ENCODE results near the gene POC1A. TPM values are rescaled to one million over a fixed set of nuclear protein-coding genes. Genes with fewer than 3 reads are reported as not detected.

POC1A gene
- total and polyA plus RNA-seq, 9 of the 15 experiments (the other 6 are each of a cell fraction or from before 2014, with no cell fraction given): 7.2 to 17.5 (median 12.1) TPM

DNA sequence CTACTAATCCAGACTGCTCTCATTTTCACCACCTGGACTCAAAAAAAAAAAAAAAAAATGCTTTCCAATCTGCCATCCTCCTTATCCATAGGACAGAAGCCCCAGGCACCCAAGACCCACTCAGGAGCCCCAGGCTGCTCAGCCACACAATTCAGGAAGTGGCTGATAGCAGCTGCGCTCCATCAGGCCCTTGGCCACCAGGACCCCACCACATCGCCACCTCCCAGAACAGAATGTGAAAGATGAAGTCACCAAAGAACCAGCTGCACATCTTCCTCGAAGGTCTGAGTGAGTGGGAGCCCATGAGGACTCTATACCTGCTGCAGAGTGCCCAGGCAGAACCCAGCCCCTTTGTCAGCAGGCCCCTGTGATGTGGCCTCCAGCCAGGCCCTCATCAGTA, 19.5 kb downstream of the POC1A start:
- Histone ChIP-seq H3K9me3 (replicated peaks; ENCODE audit: control insufficient read depth, insufficient read depth, low read depth, low read length) (no peaks in the 10 kb centered on the region), H3K27ac (ENCODE audit: extremely low read depth, low read depth, low read length) (no peak overlapping the region), H3K79me2 (ENCODE audit: control insufficient read depth, insufficient read depth, low read length) (no peaks in the 10 kb centered on the region), H4K20me1 (replicated peaks; ENCODE audit: control insufficient read depth, insufficient read depth, low read length) (no peaks in the 10 kb centered on the region), H3K4me2 (ENCODE audit: insufficient read depth, low read length) (no peak overlapping the region), H3K9me1 (ENCODE audit: control insufficient read depth, insufficient read depth, low read length) (no peaks in the 10 kb centered on the region), H3K4me3 (no peak overlapping the region), H3K4me1 (replicated peaks in 1 of 2; ENCODE audit: control insufficient read depth in 2 of 2, insufficient read depth in 2 of 2, low read length in 2 of 2) (no peaks in the 10 kb centered on the region; a peak in 2 of 5 replicates), H3K27me3 (ENCODE audit: control insufficient read depth in 2 of 2, insufficient read depth in 2 of 2, low read length in 2 of 2) (no peaks in the 10 kb centered on the region), H3K36me3 (ENCODE audit: control insufficient read depth, insufficient read depth, low read length) (peaks cover 39% of the 10 kb centered on the region; the same call in 1 of the 3 replicates), H3K9ac (ENCODE audit: insufficient read depth in 1 of 2, low read depth in 2 of 2, low read length in 2 of 2) (no peak overlapping the region), H2AFZ (ENCODE audit: low read depth, low read length) (no peak overlapping the region)
- no peak for FAIRE-seq
- DNase-seq (ENCODE audit: extremely low read depth in 1 of 4, low spot score in 3 of 4): no peak
- POLR2A ChIA-PET: no interaction called here
- in situ Hi-C loops (cut with MboI) (no loop called here), intact Hi-C loops (cut with micrococcal nuclease) (no loop called here)
- no peak for ATAC-seq
- 97% methylated on average over 3 of the region's 3 CpGs for WGBS (ENCODE audit: insufficient coverage, low coverage, missing lambda C conversion rate)
- no TSS peak for BruUV-seq (replicated peaks)
- TF ChIP-seq CXXC5 (CRISPR knock-in tag; IDR thresholded peaks at IDR 0.05) (no peak), KLF16 (IDR thresholded peaks at IDR 0.05) (no peak), TAF7 (tag; IDR thresholded peaks at IDR 0.05) (no peak), FOXA1 (IDR thresholded peaks at IDR 0.05; ENCODE audit: borderline replicate concordance) (no peak), BCL6 (CRISPR knock-in tag; IDR thresholded peaks at IDR 0.05) (no peak), WHSC1 (IDR thresholded peaks at IDR 0.05; ENCODE audit: low read length) (no peak)
- TF ChIP-seq, protein P1, sequence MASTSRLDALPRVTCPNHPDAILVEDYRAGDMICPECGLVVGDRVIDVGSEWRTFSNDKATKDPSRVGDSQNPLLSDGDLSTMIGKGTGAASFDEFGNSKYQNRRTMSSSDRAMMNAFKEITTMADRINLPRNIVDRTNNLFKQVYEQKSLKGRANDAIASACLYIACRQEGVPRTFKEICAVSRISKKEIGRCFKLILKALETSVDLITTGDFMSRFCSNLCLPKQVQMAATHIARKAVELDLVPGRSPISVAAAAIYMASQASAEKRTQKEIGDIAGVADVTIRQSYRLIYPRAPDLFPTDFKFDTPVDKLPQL (IDR thresholded peaks at IDR 0.05; ENCODE audit: extremely low read depth, insufficient read length): no peak
- TF ChIP-seq, protein P2, sequence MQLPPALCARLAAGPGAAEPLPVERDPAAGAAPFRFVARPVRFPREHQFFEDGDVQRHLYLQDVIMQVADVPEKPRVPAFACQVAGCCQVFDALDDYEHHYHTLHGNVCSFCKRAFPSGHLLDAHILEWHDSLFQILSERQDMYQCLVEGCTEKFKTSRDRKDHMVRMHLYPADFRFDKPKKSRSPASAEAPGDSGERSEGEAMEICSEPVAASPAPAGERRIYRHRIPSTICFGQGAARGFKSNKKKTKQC (CRISPR knock-in tag; IDR thresholded peaks at IDR 0.05): no peak
- CTCF ChIA-PET (ENCODE audit: low intra/inter-chr PET ratio): no interaction called here

Data from K562 (cell line).